ENCODE data around the gene COX14.

GRCh38 chr12:50120521-50120920 is 8.5 kb downstream of the COX14 start:
- TF ChIP-seq CTCF (IDR thresholded peaks at IDR 0.05): no peak
- TF ChIP-seq POLR2A (IDR thresholded peaks at IDR 0.05): no peak

Data from right lobe of liver (tissue), 4 donors.